GM12878 (cell line): Measurements from ENCODE around the gene GZMM. TPM values are rescaled to one million over a fixed set of nuclear protein-coding genes. Genes with fewer than 3 reads are reported as not detected.
A peak's percentile ranks its signal among the peaks of the same experiment; 100 is the strongest.

Experiments
- ATAC-seq: fragments of 200-7000 bp; cut with Tn5 transposase; 3 replicates; pipeline ENCODE4 v1.9.1; 2020; ENCODE audit warnings: mild to moderate bottlenecking, moderate library complexity
- Bru-seq: library from RNA; stranded (reverse); fragments of 400-500 nt; gene quantifications from one replicate; lab custom pipeline; 2021; lab: Mats Ljungman, UMichigan
- BruChase-seq, 2 experiments: library from RNA; stranded (reverse); fragments of 400-500 nt; gene quantifications; one replicate each; lab custom pipeline; 2021; lab: Mats Ljungman, UMichigan
- BruUV-seq: library from RNA; stranded (reverse); fragments of 400-500 nt; replicated peaks from 2 replicates; lab custom pipeline; 2021; lab: Mats Ljungman, UMichigan
- CTCF ChIA-PET: fragments of 300-600 bp; sonication (Branson Sonifier 250); formaldehyde crosslinking; extraction: SDS; loops from one replicate; lab custom pipeline; 2021; ENCODE audit warnings: inconsistent platforms; lab: Yijun Ruan, JAX
- POLR2A ChIA-PET: fragments of 350-600 bp; formaldehyde crosslinking; extraction: SDS; loops from one replicate; lab custom pipeline; 2021; ENCODE audit warnings: inconsistent platforms; lab: Charles Lee
- RAD21 ChIA-PET: fragments of 300-600 bp; sonication (Branson Sonifier 250); formaldehyde crosslinking; loops from one replicate; lab custom pipeline; 2023; ENCODE audit warnings: antibody characterized with exemption; ENCODE audit not compliant: unreplicated experiment; lab: Charles Lee
- SMC1A ChIA-PET: fragments of 300-600 bp; sonication (Branson Sonifier 250); formaldehyde crosslinking; loops from one replicate; lab custom pipeline; 2023; ENCODE audit not compliant: unreplicated experiment, uncharacterized antibody; lab: Charles Lee
- DNase-seq: peaks from one replicate; pipeline ENCODE4 v3.0.0-alpha.2; 2011; ENCODE audit warnings: low read depth, low spot score
- FAIRE-seq: peaks from 3 replicates; lab custom pipeline; 2011; peaks lifted over from hg19 to GRCh38; lab: Jason Lieb, UNC
- H2AFZ ChIP-seq: 2 replicates; pipeline ENCODE4 v1.6.0; 2011; ENCODE audit warnings: low read depth, low read length, control low read depth; ENCODE audit not compliant: control insufficient read depth
- H3K27ac ChIP-seq: 2 replicates; pipeline ENCODE4 v1.5.1; 2011; ENCODE audit warnings: control low read depth; ENCODE audit not compliant: control insufficient read depth, insufficient read depth
- H3K27me3 ChIP-seq, 2 experiments: replicated peaks in 1 of 2; 2 replicates each; pipeline versions ENCODE4 v1.6.0 to v1.6.1; 2011; ENCODE audit warnings: low read length in 1 of 2; ENCODE audit not compliant: control insufficient read depth in 2 of 2, insufficient read depth in 2 of 2
- H3K36me3 ChIP-seq, 2 experiments: 2 replicates each; pipeline ENCODE4 v1.5.1; 2011; ENCODE audit warnings: low read length in 1 of 2; ENCODE audit not compliant: control insufficient read depth in 2 of 2, insufficient read depth in 2 of 2
- H3K4me1 ChIP-seq: 2 replicates; pipeline ENCODE4 v1.6.1; 2011; ENCODE audit warnings: mild to moderate bottlenecking, low read length, moderate library complexity, mixed read lengths; ENCODE audit not compliant: control insufficient read depth, insufficient read depth
- H3K4me2 ChIP-seq: 2 replicates; pipeline ENCODE4 v1.6.0; 2011; ENCODE audit warnings: control low read depth; ENCODE audit not compliant: control insufficient read depth, insufficient read depth
- H3K4me3 ChIP-seq: fragments of 200-600 bp; sonication (generic); 2 replicates; pipeline ENCODE4 v1.5.1; 2016
- H3K79me2 ChIP-seq: 2 replicates; pipeline ENCODE4 v1.6.0; 2011; ENCODE audit warnings: low read length; ENCODE audit not compliant: control insufficient read depth, insufficient read depth
- H3K9ac ChIP-seq: 2 replicates; pipeline ENCODE4 v1.8.0; 2011; ENCODE audit warnings: low read length, control low read depth, mixed read lengths; ENCODE audit not compliant: control insufficient read depth, insufficient read depth
- H3K9me3 ChIP-seq: replicated peaks from 3 replicates; pipeline ENCODE4 v1.5.1; 2011; ENCODE audit warnings: mild to moderate bottlenecking, low read length; ENCODE audit not compliant: control insufficient read depth, insufficient read depth
- H4K20me1 ChIP-seq: 2 replicates; pipeline ENCODE4 v1.6.0; 2011; ENCODE audit not compliant: control insufficient read depth, insufficient read depth
- BACH1 ChIP-seq: fragments of 450-650 bp; IDR thresholded peaks from 2 replicates; pipeline ENCODE4 v1.6.1; 2017; ENCODE audit warnings: mild to moderate bottlenecking, borderline replicate concordance
- IKZF1 ChIP-seq: fragments of 450-650 bp; conservative IDR thresholded peaks from 2 replicates; pipeline ENCODE4 v1.6.1; 2017; ENCODE audit warnings: antibody characterized with exemption, mild to moderate bottlenecking
- NFYB ChIP-seq: IDR thresholded peaks from 2 replicates; pipeline ENCODE4 v1.6.1; 2011; ENCODE audit warnings: low read depth, mild to moderate bottlenecking, low read length, improper control_type of control experiment, moderate library complexity; ENCODE audit not compliant: insufficient read depth
- POLR2A ChIP-seq: IDR thresholded peaks from 2 replicates; pipeline ENCODE4 v1.6.1; 2011; ENCODE audit warnings: low read depth, mild to moderate bottlenecking, low read length
- WGBS: methylation state at CpG from one replicate; pipeline ENCODE4 v1.1.6; 2016; ENCODE audit warnings: low lambda C conversion rate; ENCODE audit not compliant: insufficient replicate concordance, insufficient coverage; ENCODE audit errors: missing lambda C conversion rate; 5-methylcytosine and 5-hydroxymethylcytosine counted together
- in situ Hi-C: fragments of 300-500 bp; cut with MboI; formaldehyde crosslinking; loops from 9 replicates; pipeline ENCODE4 v1.14.3; 2018; ENCODE audit warnings: mixed read lengths
- intact Hi-C: fragments of 100-400 bp; cut with micrococcal nuclease; formaldehyde crosslinking; loops from one replicate; pipeline ENCODE4 v1.14.2; 2022; ENCODE audit not compliant: unreplicated experiment
- long read RNA-seq, 2 experiments: library from polyadenylated mRNA; unstranded; transcript quantifications; one replicate each; pipeline ENCODE4 v2.0.0, GENCODE V29; 2019 to 2020
- polyA minus RNA-seq, 3 experiments: library from RNA; depleted of rRNA, polyadenylated mRNA; stranded (reverse); fragments of >200 nt; gene quantifications; 2 replicates each; pipeline ENCODE4 v1.2.3, GENCODE V29; 2011
- polyA plus RNA-seq, 11 experiments: library from polyadenylated mRNA; depleted of rRNA in 4 of 11; unstranded in 6 of 11; stranded (reverse) in 5 of 11; fragments of >200 nt; fragmentation: Nextera tagmentation in 4 of 11; fragmentation: Illumina TruSeq in 1 of 11; extraction: Ambion mirVana in 4 of 11; extraction: Trizol in 1 of 11; gene quantifications; 1 replicate in 1 of 11; 2 replicates in 10 of 11; pipeline versions ENCODE4 v1.2.1 to v1.2.3, GENCODE V29; 2011 to 2016; ENCODE audit warnings: inconsistent platforms in 2 of 11, missing spikeins in 2 of 11, low read depth in 1 of 11
- total RNA-seq, 4 experiments: library from RNA; depleted of rRNA in 3 of 4; stranded (reverse); fragments of >200 nt in 3 of 4; fragmentation: Illumina TruSeq in 1 of 4; extraction: Trizol in 1 of 4; gene quantifications; 2 replicates each; pipeline versions ENCODE4 v1.2.1 to v1.2.3, GENCODE V29; 2013 to 2021

GZMM gene
- total RNA-seq (2013; cell fraction: nucleolus; rRNA removed) = not detected in 2 replicates
- not detected in 2 replicates for total RNA-seq (2014; rRNA removed)
- total RNA-seq (2014; rRNA removed; fragmentation: Illumina TruSeq; extraction: Trizol) = not detected in 2 replicates
- 0.23 TPM in 1 of 2 replicates, not detected in the other for total RNA-seq (2021)
- not detected for polyA plus RNA-seq (2011; ENCODE audit: low read depth)
- polyA plus RNA-seq (2011; rRNA removed) = 0.24 and 0.48 TPM in 2 replicates
- 1.4 and 1.6 TPM in 2 replicates for polyA plus RNA-seq (2011; cell fraction: cytosol; rRNA removed)
- 0.51 and 1.8 TPM in 2 replicates for polyA plus RNA-seq (2011; cell fraction: nucleus; rRNA removed)
- not detected in 2 replicates for polyA plus RNA-seq (2012)
- polyA plus RNA-seq (2014; fragmentation: Illumina TruSeq; extraction: Trizol) = not detected in 2 replicates
- polyA plus RNA-seq (2014; fragmentation: Nextera tagmentation; extraction: Ambion mirVana) = not detected
- 0.09 TPM in 2 replicates for polyA plus RNA-seq (2014; rRNA removed)
- not detected for polyA plus RNA-seq (2016; fragmentation: Nextera tagmentation; extraction: Ambion mirVana)
- polyA minus RNA-seq (2011; rRNA and poly(A)+ RNA removed) = 0.98 TPM in 1 of 2 replicates, not detected in the other
- not detected in 2 replicates for polyA minus RNA-seq (2011; cell fraction: cytosol; rRNA and poly(A)+ RNA removed)
- not detected in 2 replicates for polyA minus RNA-seq (2011; cell fraction: nucleus; rRNA and poly(A)+ RNA removed)
- percentile 39 among the genes with signal in this experiment for Bru-seq, nascent RNA
- BruChase-seq, experiment 1, labeled RNA remaining after a 6-hour chase = percentile 49 among the genes with signal in this experiment
- percentile 45 among the genes with signal in this experiment for BruChase-seq, experiment 2, labeled RNA remaining after a 2-hour chase
- long read RNA-seq, experiment 1 = 0 reads
- long read RNA-seq, experiment 2 = 0 reads

- Histone ChIP-seq H2AFZ (no peak within 1 kb of the TSS), H3K4me3 (no peak within 1 kb of the TSS), H3K27me3 (no peaks in the 10 kb centered on the region), H3K4me1 (no peaks in the 10 kb centered on the region), H3K79me2 (no peaks in the 10 kb centered on the region), H3K9ac (no peak within 1 kb of the TSS), H3K4me2 (no peak within 1 kb of the TSS), H3K9me3 (no peaks in the 10 kb centered on the region), H3K27ac (no peak within 1 kb of the TSS), H4K20me1 (no peaks in the 10 kb centered on the region; the same call in 1 of the 2 replicates), H3K36me3 (no peaks in the 10 kb centered on the region; a peak in 2 of 4 replicates)
- BruUV-seq = no TSS peak
- WGBS = 60% methylated on average over 24 of the region's 31 CpGs
- SMC1A ChIA-PET = no interaction called here
- in situ Hi-C loops (no loop called here), intact Hi-C loops (no loop called here)
- peak; percentile 68 for ATAC-seq
- RAD21 ChIA-PET = no interaction called here
- no peak for FAIRE-seq
- CTCF ChIA-PET = no interaction called here
- peak; percentile 51 for TF ChIP-seq POLR2A
- TF ChIP-seq IKZF1 = no peak
- TF ChIP-seq BACH1 = no peak
- TF ChIP-seq NFYB = no peak
- POLR2A ChIA-PET = no interaction called here
- no peak for DNase-seq
These were observed at the start of gene GZMM for GRCh38 chr19:543910-544608. GZMM (plus strand) TSS chr19:544053; CDS start chr19:544072, 19 bp downstream.
